HG02610 (cell line): ENCODE results near the gene CRNKL1.
A peak's percentile ranks its signal among the peaks of the same experiment; 100 is the strongest.

Experiments used
- ATAC-seq: cut with Tn5 transposase; IDR thresholded peaks from one replicate; pipeline ENCODE4 v1.9.1; 2021; ENCODE audit warnings: mild to moderate bottlenecking, moderate library complexity; ENCODE audit not compliant: unreplicated experiment

CRNKL1 gene

DNA sequence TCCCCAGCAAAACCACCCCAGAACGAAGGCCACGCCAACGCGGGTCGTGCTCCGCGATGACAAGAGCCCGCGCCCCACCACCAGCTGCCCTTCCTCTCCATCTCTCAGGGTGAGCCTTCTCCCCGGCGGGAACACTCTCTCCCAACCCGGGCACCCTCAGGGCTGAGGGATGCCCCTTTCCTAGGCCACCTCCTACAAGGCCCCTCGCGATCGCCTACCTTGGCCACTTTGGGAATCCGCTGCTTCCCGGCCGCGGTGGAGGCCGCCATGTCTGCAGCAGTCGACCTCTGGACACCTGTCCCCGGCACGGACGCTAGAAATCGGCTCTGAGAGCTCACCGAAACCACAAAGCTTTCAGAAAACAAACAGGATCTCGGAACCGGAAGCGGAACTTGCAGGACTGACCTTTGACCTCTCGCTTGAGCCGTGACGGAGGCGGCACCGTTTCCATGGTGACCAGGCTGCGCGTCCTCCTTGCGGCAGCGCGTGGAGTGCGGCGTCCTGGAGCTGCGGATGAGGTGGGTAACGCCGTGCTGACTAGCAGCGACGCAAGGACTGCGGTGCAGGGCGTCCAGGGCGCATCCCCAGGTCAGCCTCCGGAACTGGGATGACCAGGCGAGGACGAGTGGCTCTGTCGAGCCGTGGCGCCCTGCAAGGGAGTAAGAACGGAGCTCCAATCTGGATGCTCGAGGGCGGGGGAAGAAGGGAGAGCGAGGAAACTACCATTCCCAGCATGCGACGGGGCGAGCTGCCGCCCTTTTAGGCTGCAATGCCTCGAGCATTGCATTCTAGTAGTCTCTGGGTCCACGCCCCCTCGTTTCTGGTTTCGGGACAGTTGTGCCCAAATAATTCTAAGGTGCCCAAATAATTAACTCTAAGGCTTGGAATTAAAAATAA is at the start of gene CRNKL1, which contains the start of gene CFAP61:
CRNKL1 (minus strand) TSS at position 393 of the 897 bp plus-strand sequence; CDS start at position 269, 124 bp downstream.
CFAP61 (plus strand) TSS at position 459 of the 897 bp plus-strand sequence. CDS start 4,122 bp downstream, outside the sequence.
- ATAC-seq = peak; percentile 96

DNA sequence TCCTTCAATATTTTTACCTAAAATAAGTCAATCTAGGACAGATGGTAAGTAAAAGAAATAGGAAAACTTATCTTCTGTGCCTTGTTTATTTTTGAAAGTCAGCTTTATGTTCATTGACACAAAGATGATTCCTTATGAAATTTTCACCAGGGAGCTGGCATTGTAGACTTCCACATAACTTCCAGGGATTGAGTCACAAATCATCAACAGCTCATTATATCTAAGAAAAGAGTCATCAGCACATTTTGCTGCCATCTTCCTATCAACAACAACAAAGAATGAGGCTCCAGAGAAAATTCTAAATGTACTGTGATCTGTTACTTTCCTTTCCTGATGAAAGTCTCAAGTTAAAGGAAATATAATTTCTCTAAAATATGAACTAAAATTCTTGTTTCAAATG is 48.6 kb upstream of the CRNKL1 start:
- ATAC-seq = no peak

DNA sequence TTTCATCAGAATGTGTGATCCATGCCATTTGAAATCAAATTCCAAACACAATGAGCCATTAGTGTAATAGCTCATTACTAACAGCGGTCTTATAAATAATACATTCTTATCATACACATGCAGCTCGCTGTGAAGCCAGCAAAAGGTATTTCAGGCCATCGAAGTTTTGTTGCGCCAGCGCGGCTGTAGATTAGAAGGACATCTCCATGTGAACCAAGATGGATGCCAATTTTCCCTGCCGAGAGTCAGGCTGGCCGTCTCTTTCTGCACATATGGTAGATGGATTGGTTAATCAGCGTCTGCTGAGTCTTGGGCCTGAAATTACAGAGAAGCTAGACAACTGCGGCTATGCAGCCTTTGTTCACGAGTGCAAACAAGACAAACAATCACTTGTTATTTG is 44.2 kb upstream of the CRNKL1 start:
- ATAC-seq = no peak

DNA sequence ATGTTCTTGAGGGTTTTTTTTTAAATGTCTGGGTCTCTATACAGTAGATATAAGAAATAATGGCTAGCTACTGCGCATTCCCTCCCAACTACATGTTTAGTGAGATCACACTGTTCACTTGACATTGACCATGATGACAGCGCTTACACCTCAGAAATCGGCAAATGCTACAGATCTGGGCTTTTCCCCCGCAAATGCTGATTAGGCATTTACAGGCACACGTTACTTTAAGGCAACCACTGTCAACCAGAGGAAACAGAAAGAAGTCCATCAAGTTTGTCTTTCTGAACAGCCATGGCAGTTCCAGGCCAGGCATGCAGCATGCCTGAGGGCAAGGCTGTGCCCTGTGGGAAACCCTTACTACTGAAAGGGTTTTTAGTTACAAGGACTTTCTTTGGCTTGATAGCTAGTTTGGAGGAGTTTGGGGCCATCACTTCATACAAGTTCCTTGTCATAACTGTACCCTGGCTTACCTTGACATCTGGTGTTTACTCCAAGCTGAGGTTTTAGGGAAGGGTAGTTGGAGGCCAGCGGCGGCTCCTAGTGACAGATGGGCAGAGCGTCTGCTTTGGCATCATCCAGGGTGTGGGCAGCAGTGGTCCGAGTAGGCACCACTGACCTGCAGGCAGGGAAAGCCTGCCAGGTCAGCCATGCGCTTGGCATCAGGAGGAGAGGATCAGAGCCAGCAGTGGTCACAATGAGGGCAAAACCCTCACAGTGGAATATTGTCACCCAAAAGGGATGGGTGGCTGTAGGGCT is 43.0 kb upstream of the CRNKL1 start:
- no peak for ATAC-seq

DNA sequence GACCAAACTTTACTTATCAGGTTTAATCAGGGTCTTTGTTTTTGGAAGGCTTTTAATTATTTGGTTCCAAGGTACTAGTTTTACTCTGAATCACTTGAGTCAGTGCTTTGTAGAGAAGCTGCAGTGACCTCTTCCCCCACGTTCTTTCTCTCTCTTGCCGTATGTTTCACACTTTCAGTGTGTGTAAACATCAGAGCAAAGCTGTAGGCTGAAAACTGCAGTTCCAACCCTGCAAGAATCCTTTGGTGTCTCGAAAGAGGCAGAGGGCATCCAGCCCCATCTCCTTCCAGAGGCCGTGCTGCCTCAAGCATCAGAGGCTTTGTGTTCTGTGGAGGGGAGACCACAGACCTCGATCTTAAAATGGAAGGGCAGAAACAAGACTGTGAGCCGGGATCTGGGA is 42.1 kb upstream of the CRNKL1 start:
- no peak for ATAC-seq

DNA sequence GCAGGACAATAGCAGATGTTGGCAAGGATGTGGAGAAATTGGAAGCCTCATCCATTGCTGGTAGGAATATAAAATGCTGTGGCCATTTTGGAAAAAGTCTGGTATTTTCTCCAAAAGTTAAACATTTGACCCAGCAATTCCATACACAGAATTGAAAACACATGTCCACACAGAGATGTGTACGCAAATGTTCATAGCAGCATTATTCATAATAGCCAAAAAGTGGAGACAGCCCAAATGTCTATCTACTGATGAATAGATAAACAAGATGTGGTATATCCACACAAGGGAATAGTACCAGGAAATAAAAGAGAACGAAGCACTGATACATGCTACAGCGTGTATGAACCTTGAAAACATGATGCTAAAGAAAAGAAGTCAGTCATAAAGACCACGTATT is 40.6 kb upstream of the CRNKL1 start:
- ATAC-seq = no peak

DNA sequence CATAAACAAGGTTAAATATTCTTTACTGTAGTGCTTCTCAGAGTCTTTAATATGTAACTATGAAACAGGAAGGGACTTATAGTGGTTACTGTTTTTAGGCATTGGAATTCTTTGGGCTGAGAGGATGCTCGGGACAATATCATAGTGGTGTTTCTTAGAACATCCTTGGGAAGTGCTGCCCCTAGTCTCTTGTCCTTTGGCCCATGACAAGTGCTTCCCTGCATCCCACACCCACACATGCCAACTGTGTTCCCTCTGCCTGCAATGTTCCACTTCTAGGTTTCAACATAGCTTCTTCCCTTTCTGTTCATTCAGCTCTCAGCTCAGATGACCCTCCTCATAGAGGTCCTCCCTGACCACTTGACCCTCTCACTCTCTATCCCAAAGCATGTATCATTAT is 37.7 kb upstream of the CRNKL1 start:
- no peak for ATAC-seq

DNA sequence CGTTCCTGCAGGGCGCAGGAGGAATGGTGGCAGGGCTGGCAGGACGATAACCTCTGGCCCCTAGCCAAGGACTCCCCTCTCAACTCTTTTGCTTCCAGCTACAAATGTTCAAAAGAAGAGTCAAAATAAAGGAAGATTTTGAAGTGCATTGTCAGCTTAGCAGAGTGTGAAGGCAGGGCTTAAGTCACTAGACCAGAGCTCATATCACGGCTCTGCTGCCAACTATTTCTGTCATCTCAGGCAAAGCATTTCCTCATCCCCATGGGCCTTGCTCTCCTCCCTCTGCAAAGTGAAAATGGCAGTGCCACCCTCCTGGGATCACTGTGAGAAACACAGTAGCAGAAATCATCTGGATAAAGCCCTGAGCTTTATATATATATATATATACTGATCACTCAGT is 36.8 kb upstream of the CRNKL1 start:
- no peak for ATAC-seq

DNA sequence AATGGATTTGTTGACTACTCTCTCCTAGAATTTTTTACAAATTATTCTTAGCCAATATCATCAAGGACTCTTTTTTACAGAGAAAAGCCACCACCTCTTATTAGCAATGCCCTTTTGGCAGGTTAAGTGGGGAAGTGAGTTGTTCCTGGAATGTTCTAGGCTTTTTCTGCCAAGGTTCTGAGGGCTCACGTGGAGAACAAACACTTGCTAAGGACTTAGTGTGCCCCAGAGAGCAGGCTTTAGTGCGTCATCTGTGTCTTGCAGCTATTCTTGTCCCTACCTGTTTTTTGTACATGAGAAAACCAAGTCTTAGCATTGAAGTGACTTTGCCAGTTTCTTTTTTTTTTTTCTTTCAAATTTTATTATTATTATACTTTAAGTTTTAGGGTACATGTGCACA is 33.5 kb upstream of the CRNKL1 start:
- no peak for ATAC-seq

DNA sequence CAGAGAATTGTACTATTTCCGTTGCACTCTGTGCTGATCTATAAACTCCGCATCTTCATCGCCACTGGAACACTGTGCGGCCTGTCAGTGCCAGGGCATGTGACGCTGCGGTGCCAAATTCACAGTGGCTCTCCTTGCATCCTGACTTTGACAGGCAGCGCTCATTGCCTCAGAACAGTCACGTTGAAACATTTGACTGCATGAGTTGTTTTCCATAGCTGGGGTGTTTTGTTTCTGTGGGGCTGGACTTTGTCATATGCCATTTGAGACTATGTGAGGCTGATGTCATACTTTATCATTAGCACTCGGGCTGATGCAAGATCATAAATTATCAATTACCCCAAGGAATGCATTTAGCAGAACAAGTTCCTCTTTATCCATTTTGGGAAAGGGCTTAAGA is 32.8 kb upstream of the CRNKL1 start:
- ATAC-seq = no peak

DNA sequence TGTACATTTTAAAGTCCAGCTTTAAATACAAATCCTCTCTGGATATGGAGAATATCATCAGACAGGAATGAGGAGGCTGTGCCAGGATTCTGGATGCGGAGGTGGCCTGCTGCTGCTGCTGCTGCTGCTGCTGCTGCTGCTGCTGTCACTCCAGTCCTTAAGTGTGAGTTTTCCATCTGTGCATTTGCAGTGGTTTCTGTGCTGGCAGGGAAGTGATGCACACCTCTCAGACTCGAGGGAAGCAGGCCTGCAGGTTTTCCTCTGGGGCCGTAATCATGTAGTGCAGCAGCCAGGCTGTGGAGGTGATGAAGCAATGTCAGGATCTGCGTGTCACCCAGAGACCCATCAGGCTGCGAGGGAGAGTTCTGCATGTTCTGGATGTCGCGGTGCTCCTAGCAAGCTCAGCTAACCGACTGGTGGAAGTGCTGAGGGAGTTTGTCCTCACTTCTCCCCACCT is 32.1 kb upstream of the CRNKL1 start:
- ATAC-seq = no peak

DNA sequence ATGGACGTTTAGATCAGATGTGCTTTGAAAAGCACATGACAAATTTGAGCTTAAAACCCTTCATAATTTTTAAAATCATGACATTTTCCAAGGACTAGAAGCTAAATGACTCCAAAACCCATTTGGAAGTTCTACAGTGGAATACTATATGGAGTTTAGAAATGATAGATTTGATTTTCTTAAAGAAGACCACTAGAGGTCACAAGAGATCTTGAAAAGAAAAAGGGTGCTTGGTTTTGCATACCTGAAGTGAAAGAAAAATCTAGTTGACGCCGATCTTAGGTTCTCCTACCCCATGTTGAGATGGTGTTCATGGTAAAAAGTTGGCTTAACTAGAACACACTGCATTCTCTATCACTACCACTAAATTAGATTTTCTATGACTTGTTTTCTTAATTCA is 31.5 kb upstream of the CRNKL1 start:
- no peak for ATAC-seq

DNA sequence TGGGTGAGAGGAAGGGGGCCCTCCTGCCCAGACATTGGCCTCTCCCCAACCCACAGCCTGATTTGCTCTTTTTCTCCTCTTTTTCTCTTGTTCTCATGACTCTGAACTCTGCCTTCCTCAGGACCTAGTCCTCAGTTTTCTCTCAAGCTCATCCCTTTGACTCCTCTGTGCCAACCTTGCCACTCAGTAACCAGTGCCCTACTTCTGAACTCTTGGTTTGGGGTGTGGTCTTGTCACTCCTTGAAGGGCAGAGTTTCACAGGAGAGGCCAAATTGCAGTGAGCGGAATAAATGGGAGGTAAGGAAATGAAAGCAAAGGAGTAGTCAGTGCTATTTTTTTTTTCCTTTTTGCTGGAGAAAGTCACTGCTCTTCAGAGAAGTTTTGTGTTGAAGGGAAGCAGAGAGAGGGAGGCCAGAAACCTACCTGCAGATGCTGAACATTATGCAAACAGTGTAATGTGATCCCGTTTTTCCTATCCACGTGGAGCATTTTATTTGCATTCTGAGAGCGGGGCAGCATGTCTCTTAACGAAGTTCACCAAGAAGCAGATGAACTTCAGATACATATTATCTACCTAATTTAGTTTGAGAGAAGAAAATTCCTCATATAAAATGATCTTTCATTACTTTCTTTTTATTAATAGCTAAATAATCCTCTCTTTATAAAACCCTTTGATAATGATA is 27.0 kb upstream of the CRNKL1 start:
- ATAC-seq = no peak

DNA sequence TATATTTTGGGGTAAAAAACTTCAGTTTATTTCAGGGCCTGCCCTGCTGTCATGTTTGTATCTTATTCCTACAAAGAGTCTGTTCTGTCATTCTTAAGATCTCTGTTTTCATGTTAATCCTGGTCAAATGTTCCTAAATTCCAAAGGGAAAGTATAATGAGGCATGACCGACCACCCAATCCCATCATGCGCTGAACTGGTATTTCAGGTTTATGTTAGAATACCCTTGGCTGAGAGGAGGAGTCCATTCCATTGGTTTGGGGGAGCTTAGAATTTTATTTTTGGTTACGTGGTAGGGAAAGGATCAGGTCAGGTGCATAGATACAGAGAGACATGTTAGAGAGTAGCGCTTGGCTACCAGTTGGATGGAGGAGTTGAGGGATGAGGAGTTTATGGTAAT is 25.8 kb upstream of the CRNKL1 start:
- ATAC-seq = no peak

DNA sequence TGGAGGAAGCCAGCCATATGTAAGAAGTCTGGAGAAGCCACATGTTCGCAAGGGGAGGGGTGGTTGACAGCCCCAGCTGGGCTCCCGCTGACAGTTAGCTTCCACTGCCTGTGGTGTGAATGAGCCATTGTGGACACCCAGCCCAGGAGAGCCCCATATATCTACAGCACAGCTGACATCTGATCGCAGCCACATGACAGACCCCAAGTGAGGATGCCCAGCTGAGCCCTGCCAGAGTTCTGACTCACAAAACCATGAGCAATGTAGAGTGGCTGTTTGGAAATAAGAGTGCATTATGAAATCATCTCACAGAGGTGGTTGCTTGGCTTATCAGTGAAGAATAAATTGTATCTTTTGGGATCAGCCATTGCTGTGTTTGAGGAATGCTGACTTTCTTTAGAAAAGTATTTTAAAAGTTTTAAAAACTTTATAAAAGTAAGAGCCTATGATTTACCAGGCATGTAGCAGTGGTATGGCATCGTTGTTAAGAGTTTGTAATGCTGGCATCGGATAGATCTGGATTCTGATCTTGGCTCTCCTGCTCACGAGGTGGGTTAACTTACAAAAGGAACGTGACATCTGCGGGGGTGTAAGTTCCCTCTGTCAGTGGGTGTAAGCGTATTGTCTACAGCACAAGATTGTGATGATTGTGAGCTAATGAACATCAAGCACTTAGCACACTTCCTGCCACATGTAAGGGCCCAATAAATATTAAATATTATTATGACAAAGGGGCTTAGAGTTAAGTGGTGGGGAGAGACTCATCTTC is 24.2 kb upstream of the CRNKL1 start:
- ATAC-seq = no peak

DNA sequence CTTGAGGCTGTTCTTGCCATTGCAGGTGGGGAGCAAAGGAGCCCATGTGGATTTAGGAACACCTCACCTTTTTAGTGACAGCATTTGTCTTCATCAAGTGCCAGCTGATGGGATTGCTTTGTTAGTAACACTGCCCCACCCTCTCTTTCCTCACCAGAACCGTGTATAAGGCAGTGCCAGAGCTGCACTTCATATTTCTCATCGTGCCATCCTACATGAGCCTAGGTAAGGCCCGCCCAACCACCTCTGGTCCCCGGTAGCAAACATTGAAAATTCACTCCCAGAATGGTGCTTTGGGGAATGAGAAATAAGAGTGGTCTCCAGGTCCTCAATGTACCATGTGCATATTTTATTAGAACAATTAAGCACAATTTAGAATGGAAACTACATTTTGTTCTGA is 22.8 kb upstream of the CRNKL1 start:
- no peak for ATAC-seq

DNA sequence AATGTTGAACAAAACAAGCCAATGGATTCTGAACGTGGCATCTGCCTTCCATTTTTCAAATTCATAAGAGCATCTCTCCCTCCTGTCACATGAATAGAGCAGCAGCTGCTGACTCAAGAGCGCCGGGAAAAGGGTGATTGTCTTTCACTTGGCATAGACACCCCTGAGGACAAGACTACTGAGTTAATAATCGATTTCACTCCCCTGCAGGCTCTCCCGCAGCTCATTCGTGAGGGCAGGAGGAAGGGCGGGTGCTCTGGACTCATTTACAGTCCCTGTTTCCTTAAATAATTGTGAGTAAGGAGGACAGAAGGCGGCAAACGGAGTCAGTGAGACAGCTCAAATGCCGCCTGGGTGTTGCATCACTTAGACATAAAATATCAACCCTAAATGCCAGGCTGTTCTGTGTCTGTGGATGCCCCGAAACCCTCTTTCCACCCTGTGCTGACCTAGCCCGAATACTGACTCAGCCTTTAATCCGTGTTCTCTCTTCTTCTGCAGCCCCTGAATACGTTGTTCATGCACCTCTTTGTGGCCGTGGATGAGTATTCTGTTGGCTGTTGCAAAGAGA is 21.6 kb upstream of the CRNKL1 start:
- no peak for ATAC-seq

DNA sequence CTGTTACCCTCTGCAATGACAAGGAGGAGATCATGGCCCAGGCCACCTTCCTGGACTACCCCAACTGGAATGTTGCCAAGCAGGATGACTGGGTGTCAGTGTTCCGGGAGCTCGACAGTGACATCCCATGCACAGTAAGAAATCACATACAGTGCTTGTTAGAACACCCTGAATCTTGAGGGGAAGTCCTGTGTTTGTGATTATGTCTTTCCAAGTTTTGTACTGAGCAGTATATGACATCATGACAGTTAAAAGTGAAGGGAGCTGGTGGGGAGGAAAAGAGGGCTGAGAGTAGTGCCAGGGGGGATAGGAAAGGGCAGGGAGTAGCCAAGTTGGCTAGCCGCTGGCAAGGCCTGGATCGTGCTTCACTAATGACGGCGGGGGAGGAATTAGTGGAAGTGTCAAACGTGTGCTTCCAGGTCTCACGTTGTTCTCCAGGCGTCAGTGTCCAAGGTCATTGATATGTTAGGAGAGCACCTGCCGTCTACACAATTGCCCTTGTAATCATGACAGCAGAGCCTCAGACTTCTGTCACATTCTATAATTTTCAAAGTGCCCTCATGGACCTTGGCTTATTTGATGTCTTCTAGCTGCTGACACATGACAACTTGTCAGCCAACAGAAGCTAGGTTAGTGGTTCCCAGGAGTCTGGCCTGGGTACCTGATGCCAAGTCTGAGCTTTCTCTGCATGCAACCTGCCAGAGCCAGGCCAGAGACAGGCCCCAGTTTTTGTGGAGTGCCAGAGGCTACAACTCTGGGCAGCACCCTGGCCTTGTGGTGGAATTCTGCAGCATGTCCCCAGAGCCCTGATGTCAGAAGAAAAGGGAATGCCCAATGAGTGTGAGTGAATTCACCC is 18.8 kb upstream of the CRNKL1 start:
- ATAC-seq = no peak

DNA sequence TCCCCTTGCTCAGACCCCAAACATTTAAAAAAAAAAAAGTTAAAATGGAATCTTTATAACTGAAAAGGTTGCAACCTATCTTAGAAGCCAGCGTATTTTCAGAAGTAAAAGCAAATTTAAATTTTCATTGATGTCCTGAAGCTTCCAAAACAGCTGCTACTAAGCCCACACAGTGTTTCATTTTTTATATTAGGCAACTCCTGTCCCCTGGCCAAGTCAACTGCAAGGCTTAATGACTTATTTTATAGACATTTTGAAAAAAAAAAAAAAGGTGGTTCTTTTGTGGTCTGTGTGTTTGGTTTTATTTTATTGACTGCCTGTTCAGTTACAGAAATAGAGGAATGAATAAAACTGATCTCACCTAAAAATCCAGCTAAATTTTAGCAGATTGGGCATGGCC is 13.1 kb upstream of the CRNKL1 start:
- no peak for ATAC-seq
